H1 (cell line): Measurements from ENCODE around the gene CDH10.

Source experiments
- CTCF ChIP-seq, 3 experiments: IDR thresholded peaks; 1 replicate in 2 of 3; 2 replicates in 1 of 3; pipeline versions ENCODE4 v1.5.1 to v1.6.1; 2011; ENCODE audit warnings: low read length in 3 of 3, mild to moderate bottlenecking in 3 of 3, inconsistent platforms in 2 of 3, low read depth in 1 of 3, moderate library complexity in 1 of 3; ENCODE audit not compliant: insufficient read depth in 1 of 3; ENCODE audit errors: control extremely low read depth in 1 of 3
- EZH2 ChIP-seq: fragments of 200-600 bp; sonication (generic); IDR thresholded peaks from 2 replicates; pipeline ENCODE4 v1.7.1; 2012; ENCODE audit warnings: low read depth, mild to moderate bottlenecking, moderate library complexity, low read length, inconsistent platforms; ENCODE audit not compliant: severe bottlenecking
- JUN ChIP-seq: IDR thresholded peaks from 2 replicates; pipeline ENCODE4 v1.6.1; 2011; ENCODE audit warnings: low read depth, mild to moderate bottlenecking, improper control_type of control experiment, low read length
- KDM1A ChIP-seq: fragments of 200-600, 300-600 bp; sonication (generic); IDR thresholded peaks from 2 replicates; pipeline ENCODE4 v1.7.1; 2016; ENCODE audit warnings: mild to moderate bottlenecking, low read length, borderline replicate concordance
- POLR2A ChIP-seq, 2 experiments: IDR thresholded peaks; 1 replicate in 1 of 2; 2 replicates in 1 of 2; pipeline ENCODE4 v1.6.1; 2011; ENCODE audit warnings: low read depth in 2 of 2, low read length in 2 of 2, mild to moderate bottlenecking in 2 of 2; ENCODE audit errors: control extremely low read depth in 1 of 2
- POLR2AphosphoS5 ChIP-seq: IDR thresholded peaks from 2 replicates; pipeline ENCODE4 v1.6.1; 2011; ENCODE audit warnings: low read depth, low read length
- SP1 ChIP-seq: IDR thresholded peaks from 2 replicates; pipeline ENCODE4 v1.6.1; 2011; ENCODE audit warnings: low read depth, low read length
- TCF12 ChIP-seq: IDR thresholded peaks from 2 replicates; pipeline ENCODE4 v1.6.1; 2011; ENCODE audit warnings: low read depth, mild to moderate bottlenecking, low read length

GRCh38 chr5:24644761-24645160 is at the start of gene CDH10:
- TF ChIP-seq CTCF (IDR thresholded peaks at IDR 0.05; ENCODE audit: control extremely low read depth in 1 of 3, insufficient read depth in 1 of 3, low read depth in 1 of 3, low read length in 3 of 3), result no peak
- TF ChIP-seq JUN, result no peak
- peak; percentile 87 for TF ChIP-seq TCF12
- no peak for TF ChIP-seq EZH2
- TF ChIP-seq KDM1A, result no peak; the same call in 1 of the 2 replicates
- peak; percentile 96 for TF ChIP-seq POLR2AphosphoS5
- peak; percentile 78; the same call in 1 of the 2 replicates for TF ChIP-seq SP1
- TF ChIP-seq POLR2A (IDR thresholded peaks at IDR 0.05; ENCODE audit: control extremely low read depth in 1 of 2, low read depth in 2 of 2, low read length in 2 of 2), result no peak
